Thoracic aorta (tissue), 2 donors: ENCODE measurements around the gene LENG9. TPM values are rescaled to one million over a fixed set of nuclear protein-coding genes. Genes with fewer than 3 reads are reported as not detected.
"Not testable (repeated sequence)": the region's sequence is repeated elsewhere in the genome, so short reads cannot be mapped to it uniquely, and the experiment has no call there.

Source experiments
- ATAC-seq: fragments of 150-250 bp; one replicate; pipeline ENCODE4 v1.8.0; 2017; ENCODE audit warnings: low read depth; ENCODE audit not compliant: insufficient number of reproducible peaks, low FRiP score
- DNase-seq: peaks from one replicate; pipeline ENCODE4 v3.0.0-alpha.2; 2020; ENCODE audit warnings: low spot score
- H3K27ac ChIP-seq, 2 donors: fragments of 200-600 bp; sonication (generic); 1 replicate in 1 of 2; 2 replicates in 1 of 2; pipeline ENCODE4 v1.5.1; 2016; ENCODE audit warnings: mild to moderate bottlenecking in 2 of 2, moderate library complexity in 2 of 2
- H3K27me3 ChIP-seq: fragments of 200-600 bp; sonication (generic); replicated peaks from 2 replicates; pipeline ENCODE4 v1.6.0; 2016; ENCODE audit warnings: mild to moderate bottlenecking; ENCODE audit not compliant: insufficient read depth
- H3K36me3 ChIP-seq: fragments of 200-600 bp; sonication (generic); one replicate; pipeline ENCODE4 v1.5.1; 2016
- H3K4me1 ChIP-seq, 2 donors: fragments of 200-600 bp; sonication (generic); 1 replicate in 1 of 2; 2 replicates in 1 of 2; pipeline versions ENCODE4 v1.5.1 to v1.6.0; 2016; ENCODE audit warnings: low read depth in 2 of 2, mild to moderate bottlenecking in 1 of 2; ENCODE audit not compliant: control insufficient read depth in 1 of 2
- H3K4me3 ChIP-seq: fragments of 200-600 bp; sonication (generic); 2 replicates; pipeline ENCODE4 v1.5.1; 2016; ENCODE audit warnings: mild to moderate bottlenecking
- H3K9me3 ChIP-seq: fragments of 200-600 bp; sonication (generic); 2 replicates; pipeline ENCODE4 v1.5.1; 2016
- total RNA-seq, 2 donors: library from RNA; depleted of rRNA; stranded (reverse); fragments of >200 nt; gene quantifications; one replicate each; pipeline versions ENCODE4 v1.1.0 to v1.2.3, GENCODE V29; 2016
- TF ChIP-seq, protein P1 (sequence below): fragments of 200-600 bp; sonication (generic); IDR thresholded peaks from one replicate; pipeline ENCODE4 v1.5.1; 2019; ENCODE audit warnings: antibody characterized with exemption

LENG9 gene
- total RNA-seq, 2 donors from 2014 or later, result 8.5 to 14.4 TPM

DNA sequence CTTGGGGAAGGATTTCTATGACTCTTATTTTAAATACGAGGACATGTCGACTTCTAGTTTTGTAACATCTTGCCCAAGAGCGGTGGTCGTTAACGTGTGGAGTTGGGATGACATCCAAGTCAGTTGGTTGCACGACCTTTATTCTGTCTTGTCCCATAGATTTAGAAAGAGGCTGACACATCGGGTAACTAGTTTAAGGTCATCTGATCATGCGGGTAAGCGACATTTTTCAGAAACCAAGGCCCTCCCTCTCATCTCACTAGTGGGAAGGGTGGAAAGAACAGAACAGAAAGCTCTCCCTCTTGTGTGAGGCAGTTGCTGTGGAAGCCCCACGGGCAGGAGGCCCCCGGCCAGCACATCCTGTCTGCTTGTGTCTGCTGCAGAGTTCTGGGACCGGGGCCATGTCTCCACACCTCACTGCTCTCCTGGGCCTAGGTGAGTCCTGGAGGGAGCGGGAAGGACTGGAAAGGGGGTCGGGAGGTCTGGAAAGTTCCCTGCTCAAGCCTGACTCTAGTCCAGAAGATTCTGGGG, 39.0 kb upstream of the LENG9 start, which contains the start of gene LAIR2:
LAIR2 (plus strand) TSS at position 314 of the 531 bp plus-strand sequence; CDS start at position 402, 88 bp downstream.
- Histone ChIP-seq H3K4me3 (no peak within 1 kb of the TSS), H3K4me1 (no peaks in the 10 kb centered on the region), H3K9me3 (no peaks in the 10 kb centered on the region), H3K27me3 (no peaks in the 10 kb centered on the region), H3K27ac (no peak within 1 kb of the TSS), H3K36me3 (no peaks in the 10 kb centered on the region)
- ATAC-seq (no peak), DNase-seq (no peak)
- TF ChIP-seq, protein P1, sequence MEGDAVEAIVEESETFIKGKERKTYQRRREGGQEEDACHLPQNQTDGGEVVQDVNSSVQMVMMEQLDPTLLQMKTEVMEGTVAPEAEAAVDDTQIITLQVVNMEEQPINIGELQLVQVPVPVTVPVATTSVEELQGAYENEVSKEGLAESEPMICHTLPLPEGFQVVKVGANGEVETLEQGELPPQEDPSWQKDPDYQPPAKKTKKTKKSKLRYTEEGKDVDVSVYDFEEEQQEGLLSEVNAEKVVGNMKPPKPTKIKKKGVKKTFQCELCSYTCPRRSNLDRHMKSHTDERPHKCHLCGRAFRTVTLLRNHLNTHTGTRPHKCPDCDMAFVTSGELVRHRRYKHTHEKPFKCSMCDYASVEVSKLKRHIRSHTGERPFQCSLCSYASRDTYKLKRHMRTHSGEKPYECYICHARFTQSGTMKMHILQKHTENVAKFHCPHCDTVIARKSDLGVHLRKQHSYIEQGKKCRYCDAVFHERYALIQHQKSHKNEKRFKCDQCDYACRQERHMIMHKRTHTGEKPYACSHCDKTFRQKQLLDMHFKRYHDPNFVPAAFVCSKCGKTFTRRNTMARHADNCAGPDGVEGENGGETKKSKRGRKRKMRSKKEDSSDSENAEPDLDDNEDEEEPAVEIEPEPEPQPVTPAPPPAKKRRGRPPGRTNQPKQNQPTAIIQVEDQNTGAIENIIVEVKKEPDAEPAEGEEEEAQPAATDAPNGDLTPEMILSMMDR, result no peak

DNA sequence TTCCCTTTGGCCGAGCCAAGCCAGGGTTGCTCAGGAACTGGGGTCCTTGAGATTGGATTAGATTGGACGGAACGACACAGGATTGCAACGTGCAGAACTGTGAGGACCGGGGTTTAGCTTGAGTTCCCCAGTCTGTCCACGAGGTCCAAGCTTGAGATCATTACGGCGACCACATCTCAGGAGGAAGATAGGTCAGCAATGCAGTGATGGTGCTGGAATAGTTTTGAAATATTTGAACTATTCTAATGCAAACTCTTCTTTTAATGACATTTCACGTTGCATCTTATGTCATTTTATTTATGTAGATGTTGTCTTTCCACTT, 34.8 kb upstream of the LENG9 start:
- not testable (repeated sequence) for H3K9me3 ChIP-seq, DNase-seq, H3K27ac ChIP-seq, H3K4me1 ChIP-seq, ATAC-seq, H3K36me3 ChIP-seq, H3K4me3 ChIP-seq, H3K27me3 ChIP-seq

GRCh38 chr19:54497747-54498450, 34.3 kb upstream of the LENG9 start:
- not testable (repeated sequence) for H3K9me3 ChIP-seq, ATAC-seq, H3K4me1 ChIP-seq

GRCh38 chr19:54495284-54495683, 31.7 kb upstream of the LENG9 start:
- H3K4me1 ChIP-seq, H3K4me3 ChIP-seq, H3K36me3 ChIP-seq, H3K27me3 ChIP-seq, ATAC-seq, H3K9me3 ChIP-seq, DNase-seq, H3K27ac ChIP-seq: not testable (repeated sequence)

More at GRCh38 chr19:54497747-54498450, 34.3 kb upstream of the LENG9 start:
- not testable (repeated sequence) for DNase-seq, H3K36me3 ChIP-seq, H3K4me3 ChIP-seq, H3K27me3 ChIP-seq, H3K27ac ChIP-seq

- no peaks in the 10 kb centered on the region for H3K36me3 ChIP-seq
- H3K9me3 ChIP-seq, result no peaks in the 10 kb centered on the region
- H3K27ac ChIP-seq, result no peak overlapping the region
- no peaks in the 10 kb centered on the region for H3K4me1 ChIP-seq
- no peak for ATAC-seq
- no peak for DNase-seq
- H3K4me3 ChIP-seq, result no peak overlapping the region
- TF ChIP-seq, protein P1, result no peak
- no peaks in the 10 kb centered on the region for H3K27me3 ChIP-seq
Measured at GRCh38 chr19:54493967-54494585, 30.5 kb upstream of the LENG9 start.

DNA sequence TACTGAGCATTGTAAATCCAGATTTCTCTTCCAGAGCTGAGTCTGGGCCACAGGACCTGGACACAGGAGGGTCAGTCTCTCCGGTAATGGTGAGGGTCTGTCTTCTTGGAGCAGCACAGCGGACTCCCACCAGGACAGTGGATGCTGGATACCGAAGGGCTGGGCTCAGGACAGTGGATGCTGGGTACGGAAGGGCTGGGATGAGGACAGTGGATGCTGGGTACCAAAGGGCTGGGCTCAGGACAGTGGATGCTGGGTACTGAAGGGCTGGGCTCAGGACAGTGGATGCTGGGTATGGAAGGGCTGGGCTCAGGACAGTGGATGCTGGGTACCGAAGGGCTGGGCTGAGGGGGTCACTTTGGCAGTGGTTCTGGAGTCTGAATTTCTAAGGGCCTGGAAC, 29.5 kb upstream of the LENG9 start:
- not testable (repeated sequence) for DNase-seq, H3K36me3 ChIP-seq, H3K4me3 ChIP-seq, H3K27ac ChIP-seq, ATAC-seq, H3K4me1 ChIP-seq, H3K27me3 ChIP-seq, H3K9me3 ChIP-seq

- H3K9me3 ChIP-seq, result no peaks in the 10 kb centered on the region
- H3K4me1 ChIP-seq, result no peaks in the 10 kb centered on the region
- no peak overlapping the region for H3K27ac ChIP-seq
- DNase-seq, result no peak
- TF ChIP-seq, protein P1, result no peak
- no peak overlapping the region for H3K4me3 ChIP-seq
- no peaks in the 10 kb centered on the region for H3K36me3 ChIP-seq
- no peak for ATAC-seq
- no peaks in the 10 kb centered on the region for H3K27me3 ChIP-seq
Measured at GRCh38 chr19:54492568-54492967, 29.0 kb upstream of the LENG9 start.
